Measurements from ENCODE around the gene CSNK2A2. TPM values are rescaled to one million over a fixed set of nuclear protein-coding genes. Genes with fewer than 3 reads are reported as not detected.
A peak's percentile ranks its signal among the peaks of the same experiment; 100 is the strongest.

CSNK2A2 gene
- total RNA-seq, 2 donors from 2014 or later = 72.6 to 84.5 TPM

DNA sequence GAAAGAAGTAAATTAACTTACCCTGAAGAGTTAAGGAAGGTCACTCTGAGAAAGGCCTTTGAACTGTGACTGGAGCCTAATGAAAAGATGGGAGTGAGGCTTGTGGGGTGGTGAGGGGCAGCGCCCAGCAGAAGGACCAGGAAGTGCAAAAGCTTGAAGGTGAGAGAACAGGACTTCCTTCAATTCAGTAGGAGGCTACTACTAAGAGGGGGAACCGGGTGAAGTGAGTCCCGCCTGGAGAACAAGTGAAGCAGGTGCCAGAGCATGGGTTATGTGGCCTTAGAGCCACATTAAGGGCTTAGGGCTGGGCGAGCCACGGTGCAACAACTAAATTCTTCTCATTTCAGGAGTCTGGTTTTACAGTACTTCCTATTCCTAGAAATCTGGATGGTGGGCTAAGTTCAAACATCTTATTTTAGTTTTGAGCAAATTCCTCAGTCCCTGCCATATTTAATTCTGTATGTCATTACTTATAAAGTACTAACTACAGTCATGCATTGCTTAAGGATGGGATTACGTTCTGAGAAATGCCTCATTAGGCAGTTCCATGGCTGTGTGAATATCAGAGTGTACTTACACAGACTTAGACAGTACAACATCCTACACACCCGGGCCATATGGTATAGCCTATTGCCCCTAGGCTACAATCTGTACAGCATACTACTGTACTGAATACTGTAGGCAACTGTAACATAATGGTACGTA lies 73.9 kb downstream of the CSNK2A2 start:
- Mint-ChIP-seq H3K27me3 (no peaks in the 10 kb centered on the region), H3K27ac (peak overlapping the region; percentile 36 to 52), H3K4me1 (ENCODE audit: low read depth in 2 of 2) (peaks cover 36 to 43% of the 10 kb centered on the region in 2 donors), H3K9me3 (no peaks in the 10 kb centered on the region), H3K4me3 (peak overlapping the region; percentile 46), H3K36me3 (no peaks in the 10 kb centered on the region)
- DNase-seq (ENCODE audit: low spot score) = no peak
- ATAC-seq = peak in 1 of 2 donors; percentile 34

GRCh38 chr16:58121132-58121531 lies 76.8 kb downstream of the CSNK2A2 start:
- Mint-ChIP-seq H3K27ac (peak overlapping the region in 1 of 2 donors; percentile 35), H3K9me3 (no peaks in the 10 kb centered on the region), H3K4me1 (ENCODE audit: low read depth in 2 of 2) (peaks cover 19 to 27% of the 10 kb centered on the region in 2 donors), H3K4me3 (no peak overlapping the region), H3K36me3 (no peaks in the 10 kb centered on the region), H3K27me3 (no peaks in the 10 kb centered on the region)
- ATAC-seq = no peak
- DNase-seq (ENCODE audit: low spot score) = no peak

GRCh38 chr16:58120234-58120633 lies 77.7 kb downstream of the CSNK2A2 start:
- ATAC-seq = no peak
- Mint-ChIP-seq H3K27me3 (no peaks in the 10 kb centered on the region), H3K27ac (no peak overlapping the region), H3K9me3 (no peaks in the 10 kb centered on the region), H3K4me3 (no peak overlapping the region), H3K4me1 (ENCODE audit: low read depth in 2 of 2) (peaks cover 14 to 21% of the 10 kb centered on the region in 2 donors), H3K36me3 (peaks cover 3% of the 10 kb centered on the region)
- DNase-seq (ENCODE audit: low spot score) = no peak

DNA sequence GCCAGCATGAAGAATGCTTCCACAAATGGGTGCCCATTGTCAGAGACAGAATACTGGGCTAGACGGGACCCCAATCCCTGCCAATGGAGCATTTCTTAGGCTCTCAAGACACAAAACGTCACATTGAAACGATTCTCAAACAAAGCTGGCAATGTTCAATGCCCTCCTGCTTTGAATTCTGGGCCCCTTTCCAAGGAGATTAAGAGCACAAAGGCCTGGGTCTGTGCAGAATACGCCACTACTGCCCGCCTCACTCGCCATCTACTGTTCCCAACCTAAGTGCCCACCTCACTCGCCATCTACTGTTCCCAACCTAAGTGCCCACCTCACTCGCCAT lies 78.4 kb downstream of the CSNK2A2 start:
- Mint-ChIP-seq H3K9me3 (no peaks in the 10 kb centered on the region), H3K36me3 (peaks cover 5% of the 10 kb centered on the region), H3K27me3 (no peaks in the 10 kb centered on the region), H3K27ac (no peak overlapping the region), H3K4me3 (no peak overlapping the region), H3K4me1 (ENCODE audit: low read depth in 2 of 2) (peaks cover 14 to 21% of the 10 kb centered on the region in 2 donors)
- DNase-seq (ENCODE audit: low spot score) (no peak), ATAC-seq (no peak)

- Mint-ChIP-seq H3K36me3 (peaks cover 7% of the 10 kb centered on the region), H3K27ac (no peak overlapping the region), H3K27me3 (no peaks in the 10 kb centered on the region), H3K4me1 (ENCODE audit: low read depth in 2 of 2) (peaks cover 10 to 15% of the 10 kb centered on the region in 2 donors), H3K4me3 (no peak overlapping the region), H3K9me3 (no peaks in the 10 kb centered on the region)
- no peak for ATAC-seq
- no peak for DNase-seq (ENCODE audit: low spot score)
Measured at GRCh38 chr16:58118801-58119508, 79.0 kb downstream of the CSNK2A2 start.

DNA sequence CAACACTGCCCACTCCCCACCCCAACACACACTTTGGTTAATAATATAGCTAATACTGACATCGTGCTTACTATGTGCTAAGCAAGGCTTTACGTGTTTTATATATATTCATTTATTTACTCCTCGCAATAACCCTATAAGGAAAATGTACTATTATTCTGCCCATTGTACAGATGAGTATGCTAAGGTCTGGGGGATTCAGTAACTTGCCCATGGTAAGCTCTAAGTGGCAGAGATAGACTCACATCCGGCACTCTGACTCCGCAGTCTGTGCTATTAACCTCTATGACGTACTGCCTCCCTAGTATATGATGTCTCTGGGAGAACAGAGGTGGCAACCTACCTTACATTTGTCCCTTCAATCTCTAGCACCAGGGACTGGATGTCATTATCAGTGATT lies 81.4 kb downstream of the CSNK2A2 start:
- H3K36me3 Mint-ChIP-seq = peaks cover 11% of the 10 kb centered on the region
- peaks cover 6 to 11% of the 10 kb centered on the region in 2 donors for H3K4me1 Mint-ChIP-seq (ENCODE audit: low read depth in 2 of 2)
- no peaks in the 10 kb centered on the region for H3K27me3 Mint-ChIP-seq
- no peak overlapping the region for H3K4me3 Mint-ChIP-seq
- no peak for ATAC-seq
- no peak overlapping the region for H3K27ac Mint-ChIP-seq
- H3K9me3 Mint-ChIP-seq = no peaks in the 10 kb centered on the region
- no peak for DNase-seq (ENCODE audit: low spot score)

DNA sequence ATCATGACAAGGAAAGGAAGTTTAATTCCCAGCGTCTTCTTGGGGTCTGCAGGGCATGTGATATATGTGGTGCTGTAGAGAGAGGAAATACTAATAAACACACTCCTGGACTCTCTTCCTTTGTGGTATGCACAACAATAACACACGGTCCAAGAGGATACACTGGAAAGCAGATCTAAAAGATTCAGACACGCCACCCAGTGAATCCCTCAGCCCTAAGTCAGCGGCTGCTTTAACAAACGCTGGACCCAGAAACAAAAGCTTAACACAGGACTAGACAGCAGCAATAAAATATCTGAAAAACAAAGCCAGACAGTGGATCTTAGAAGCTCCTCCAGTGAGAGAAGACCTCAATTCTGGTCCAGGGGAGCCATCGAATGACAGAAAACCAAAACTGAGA lies 81.8 kb downstream of the CSNK2A2 start:
- Mint-ChIP-seq H3K4me3 (no peak overlapping the region), H3K9me3 (no peaks in the 10 kb centered on the region), H3K27me3 (no peaks in the 10 kb centered on the region), H3K4me1 (ENCODE audit: low read depth in 2 of 2) (peaks cover 6 to 11% of the 10 kb centered on the region in 2 donors), H3K27ac (no peak overlapping the region), H3K36me3 (peaks cover 11% of the 10 kb centered on the region)
- ATAC-seq (no peak), DNase-seq (ENCODE audit: low spot score) (no peak)

DNA sequence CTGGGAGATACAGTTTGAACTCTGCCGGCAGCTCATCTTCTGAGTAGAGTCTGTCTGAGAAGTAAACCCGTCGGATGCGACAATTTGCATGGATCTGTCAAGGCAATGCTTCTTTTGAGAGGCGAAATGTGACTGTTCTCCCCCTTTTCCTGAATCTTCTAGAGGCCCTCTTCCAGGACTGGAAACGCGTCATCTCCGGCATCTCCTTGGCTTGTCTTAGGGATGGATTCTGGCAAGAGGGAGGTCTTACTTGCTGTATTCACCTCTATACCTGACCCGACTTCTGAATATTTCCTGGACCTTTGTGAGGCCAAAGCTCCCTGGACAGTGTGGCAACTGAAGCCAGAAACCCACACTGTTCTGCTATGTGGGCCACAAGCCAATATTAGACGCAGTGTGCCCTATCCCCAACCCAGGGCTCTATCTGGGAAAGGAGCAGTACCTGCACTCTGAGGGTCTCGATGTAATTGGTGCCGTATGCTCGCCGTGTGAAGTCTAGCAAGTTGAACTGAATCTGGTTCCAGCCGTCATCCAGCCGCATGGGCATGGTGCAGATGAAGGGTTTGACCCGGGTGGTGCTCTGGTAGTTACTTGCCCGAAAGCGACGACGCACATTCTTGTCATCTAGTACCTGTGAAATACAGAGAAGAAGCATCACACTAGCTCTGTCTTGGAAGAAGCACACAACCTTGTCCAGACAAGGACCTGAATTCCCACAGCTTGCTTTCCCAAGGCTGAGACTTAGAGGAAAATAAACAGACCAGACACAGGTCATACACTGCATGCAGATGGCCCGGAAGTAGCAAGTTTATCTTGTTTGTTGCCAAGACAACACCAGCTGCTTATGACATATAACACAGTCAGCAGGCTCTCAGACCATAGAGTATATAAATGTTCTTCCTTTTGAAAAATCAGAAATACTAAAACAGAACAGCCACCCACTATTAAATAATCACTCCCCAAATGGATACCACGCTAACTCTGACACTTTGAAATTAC lies 82.8 kb downstream of the CSNK2A2 start:
- H3K27ac Mint-ChIP-seq = no peak overlapping the region

GRCh38 chr16:58111302-58111627 lies 86.6 kb downstream of the CSNK2A2 start:
- no peaks in the 10 kb centered on the region for H3K27me3 Mint-ChIP-seq
- H3K9me3 Mint-ChIP-seq = no peaks in the 10 kb centered on the region
- H3K27ac Mint-ChIP-seq = no peak overlapping the region
- no peak overlapping the region for H3K4me3 Mint-ChIP-seq
- H3K36me3 Mint-ChIP-seq = peaks cover 11% of the 10 kb centered on the region
- DNase-seq (ENCODE audit: low spot score) = no peak
- H3K4me1 Mint-ChIP-seq (ENCODE audit: low read depth in 2 of 2) = no peaks in the 10 kb centered on the region
- ATAC-seq = no peak

More for the DNA sequence above, 82.8 kb downstream of the CSNK2A2 start:
- ATAC-seq (no peak), DNase-seq (ENCODE audit: low spot score) (no peak)
- Mint-ChIP-seq H3K36me3 (peaks cover 11% of the 10 kb centered on the region), H3K9me3 (no peaks in the 10 kb centered on the region), H3K4me1 (ENCODE audit: low read depth in 2 of 2) (peaks cover 6 to 9% of the 10 kb centered on the region in 2 donors), H3K27me3 (no peaks in the 10 kb centered on the region), H3K4me3 (no peak overlapping the region)

DNA sequence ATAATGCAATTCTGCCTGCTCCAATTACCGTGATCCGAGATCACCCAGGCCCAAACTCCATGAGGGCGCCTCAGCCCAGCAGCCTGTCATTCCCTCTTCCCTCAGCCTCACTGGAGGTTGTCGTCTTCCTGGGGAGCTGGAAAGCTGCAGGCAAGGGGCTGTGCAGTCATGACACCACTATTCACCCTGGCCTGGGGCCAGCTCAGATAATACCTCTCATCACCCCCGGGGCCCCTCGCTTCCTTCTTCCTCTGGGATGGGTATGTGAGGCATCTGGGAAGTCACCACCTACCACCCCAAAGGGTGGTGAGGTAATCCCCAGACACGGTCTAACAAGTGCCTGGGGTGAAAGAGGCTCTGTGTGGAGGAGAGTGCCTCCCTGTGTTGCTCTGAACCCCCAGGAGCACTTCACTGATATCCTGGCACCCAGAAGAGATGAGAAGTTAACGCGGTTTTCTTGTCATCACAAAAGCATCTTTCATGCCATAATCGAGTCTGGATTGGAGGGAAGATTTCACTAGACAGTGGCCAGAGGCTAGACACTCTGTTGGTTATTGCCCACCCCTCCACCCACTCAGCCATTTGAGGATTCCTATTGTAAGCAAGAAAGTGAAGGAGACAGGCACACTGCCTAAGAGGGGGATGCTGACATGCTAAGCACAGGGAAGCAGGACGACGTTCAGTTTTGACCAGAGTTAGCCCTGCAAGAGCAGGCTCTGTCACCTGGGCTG lies 87.2 kb downstream of the CSNK2A2 start:
- DNase-seq (ENCODE audit: low spot score) = no peak
- Mint-ChIP-seq H3K9me3 (no peaks in the 10 kb centered on the region), H3K4me1 (ENCODE audit: low read depth in 2 of 2) (no peaks in the 10 kb centered on the region), H3K36me3 (peaks cover 11% of the 10 kb centered on the region), H3K4me3 (no peak overlapping the region), H3K27ac (no peak overlapping the region), H3K27me3 (no peaks in the 10 kb centered on the region)
- ATAC-seq = no peak

GRCh38 chr16:58109881-58110280 lies 88.0 kb downstream of the CSNK2A2 start:
- Mint-ChIP-seq H3K36me3 (peaks cover 6% of the 10 kb centered on the region), H3K4me1 (ENCODE audit: low read depth in 2 of 2) (peaks cover 0 to 3% of the 10 kb centered on the region in 2 donors), H3K27ac (no peak overlapping the region), H3K4me3 (no peak overlapping the region), H3K9me3 (no peaks in the 10 kb centered on the region), H3K27me3 (no peaks in the 10 kb centered on the region)
- no peak for DNase-seq (ENCODE audit: low spot score)
- ATAC-seq = no peak

DNA sequence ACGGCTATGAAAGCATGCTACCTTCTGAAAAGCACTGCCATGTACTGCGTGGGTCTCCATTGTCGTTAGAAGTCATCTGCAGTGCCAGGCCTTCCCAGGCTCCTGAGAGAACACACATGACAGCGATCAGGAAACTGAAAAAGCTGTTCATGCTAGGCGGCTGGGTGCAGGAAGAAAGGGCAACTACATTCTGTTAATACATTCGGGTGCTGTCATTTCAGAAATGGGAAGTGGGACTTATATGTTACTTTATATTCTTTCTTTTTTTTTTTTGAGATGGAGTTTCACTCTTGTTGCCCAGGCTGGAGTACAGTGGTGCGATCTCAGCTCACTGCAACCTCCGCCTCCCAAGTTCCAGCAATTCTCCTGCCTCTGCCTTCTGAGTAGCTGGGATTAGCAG lies 88.6 kb downstream of the CSNK2A2 start:
- H3K36me3 Mint-ChIP-seq = peaks cover 6% of the 10 kb centered on the region
- no peak for DNase-seq (ENCODE audit: low spot score)
- H3K27ac Mint-ChIP-seq = no peak overlapping the region

More for the DNA sequence above, 88.6 kb downstream of the CSNK2A2 start:
- Mint-ChIP-seq H3K4me3 (no peak overlapping the region), H3K4me1 (ENCODE audit: low read depth in 2 of 2) (peaks cover 0 to 3% of the 10 kb centered on the region in 2 donors), H3K9me3 (no peaks in the 10 kb centered on the region), H3K27me3 (no peaks in the 10 kb centered on the region)
- ATAC-seq = no peak
